GM23248 (cell line): ENCODE measurements around the gene LNX2. TPM values are rescaled to one million over a fixed set of nuclear protein-coding genes. Genes with fewer than 3 reads are reported as not detected.

Experiments used
- DNase-seq: peaks from one replicate; pipeline ENCODE4 v3.0.0-alpha.2; 2015
- H2AFZ ChIP-seq: fragments of 200-600 bp; sonication (generic); 2 replicates; pipeline ENCODE4 v1.6.1; 2016; ENCODE audit warnings: antibody characterized with exemption
- H3F3A ChIP-seq: fragments of 200-600 bp; sonication (generic); 2 replicates; pipeline ENCODE4 v1.6.1; 2016; ENCODE audit warnings: mild to moderate bottlenecking, antibody characterized with exemption, mixed run types; ENCODE audit not compliant: insufficient read depth
- H3K27ac ChIP-seq: fragments of 200-600 bp; sonication (generic); 2 replicates; pipeline ENCODE4 v1.5.1; 2016; ENCODE audit warnings: mild to moderate bottlenecking
- H3K27me3 ChIP-seq: fragments of 200-600 bp; sonication (generic); replicated peaks from 2 replicates; pipeline ENCODE4 v1.6.1; 2016; ENCODE audit warnings: mild to moderate bottlenecking; ENCODE audit not compliant: insufficient read depth
- H3K36me3 ChIP-seq: fragments of 200-600 bp; sonication (generic); 2 replicates; pipeline ENCODE4 v1.6.1; 2016; ENCODE audit warnings: low read depth, mild to moderate bottlenecking
- H3K4me1 ChIP-seq: fragments of 200-600 bp; sonication (generic); 2 replicates; pipeline ENCODE4 v1.6.1; 2016; ENCODE audit warnings: mild to moderate bottlenecking; ENCODE audit not compliant: insufficient read depth
- H3K4me2 ChIP-seq: fragments of 200-600 bp; sonication (generic); one replicate; pipeline ENCODE4 v1.6.1; 2016; ENCODE audit warnings: mild to moderate bottlenecking; ENCODE audit not compliant: unreplicated experiment
- H3K4me3 ChIP-seq: fragments of 200-600 bp; sonication (generic); 2 replicates; pipeline ENCODE4 v1.5.1; 2016; ENCODE audit warnings: mild to moderate bottlenecking
- H3K79me2 ChIP-seq: fragments of 200-600 bp; sonication (generic); 2 replicates; pipeline ENCODE4 v1.6.1; 2016; ENCODE audit warnings: mild to moderate bottlenecking; ENCODE audit not compliant: insufficient read depth
- H3K9ac ChIP-seq: fragments of 200-600 bp; sonication (generic); 2 replicates; pipeline ENCODE4 v1.6.1; 2016; ENCODE audit warnings: mild to moderate bottlenecking
- H3K9me2 ChIP-seq: fragments of 200-600 bp; sonication (generic); 2 replicates; pipeline ENCODE4 v1.6.1; 2016; ENCODE audit warnings: mixed run types, mild to moderate bottlenecking, moderate library complexity; ENCODE audit not compliant: insufficient read depth
- H3K9me3 ChIP-seq: fragments of 200-600 bp; sonication (generic); one replicate; pipeline ENCODE4 v1.6.1; 2017; ENCODE audit warnings: low read depth
- H4K20me1 ChIP-seq: fragments of 200-600 bp; sonication (generic); 2 replicates; pipeline ENCODE4 v1.6.0; 2016; ENCODE audit not compliant: insufficient read depth
- EZH2 ChIP-seq: fragments of 200-600 bp; sonication (generic); IDR thresholded peaks from 2 replicates; pipeline ENCODE4 v1.6.1; 2018; ENCODE audit warnings: antibody characterized with exemption, mild to moderate bottlenecking; ENCODE audit not compliant: insufficient read depth, poor library complexity, severe bottlenecking
- EZH2phosphoT487 ChIP-seq: fragments of 200-600 bp; sonication (generic); IDR thresholded peaks from 2 replicates; pipeline ENCODE4 v1.6.1; 2018; ENCODE audit warnings: antibody characterized with exemption, moderate library complexity, mild to moderate bottlenecking, low read depth; ENCODE audit not compliant: insufficient read depth
- WGBS, 2 experiments: methylation state at CpG; one replicate each; pipeline ENCODE4 v1.1.6; 2015 to 2017; ENCODE audit warnings: low lambda C conversion rate in 2 of 2, low coverage in 1 of 2; ENCODE audit errors: missing lambda C conversion rate in 2 of 2; 5-methylcytosine and 5-hydroxymethylcytosine counted together
- in situ Hi-C: fragments of 300-500 bp; cut with MboI; formaldehyde crosslinking; loops from 2 replicates; pipeline ENCODE4 v1.15.0; 2020
- polyA plus RNA-seq: library from polyadenylated mRNA; unstranded; fragments of >200 nt; fragmentation: Nextera tagmentation; extraction: Ambion mirVana; gene quantifications from 2 replicates; pipeline ENCODE4 v1.2.1, GENCODE V29; 2016
- total RNA-seq: library from RNA; depleted of rRNA; stranded (reverse); fragments of >200 nt; shearing (Covaris generic); gene quantifications from 2 replicates; pipeline ENCODE4 v1.2.3, GENCODE V29; 2014; rRNA removed

The LNX2 gene
- total and polyA plus RNA-seq, 2 experiments from 2014 or later: 2.0 to 2.6 TPM

- in situ Hi-C loops: no loop called here
- Histone ChIP-seq H3K79me2 (no peaks in the 10 kb centered on the region), H3F3A (no peaks in the 10 kb centered on the region), H3K4me2 (no peak overlapping the region), H3K4me3 (no peak overlapping the region), H3K27ac (no peak overlapping the region), H2AFZ (no peak overlapping the region), H3K27me3 (0 out of 2 replicates have a peak, but pooled peaks cover 3% of the 10 kb centered on the region), H3K36me3 (no peaks in the 10 kb centered on the region), H4K20me1 (no peaks in the 10 kb centered on the region), H3K9ac (no peak overlapping the region), H3K4me1 (no peaks in the 10 kb centered on the region), H3K9me2 (no peaks in the 10 kb centered on the region), H3K9me3 (no peaks in the 10 kb centered on the region)
- TF ChIP-seq EZH2 (no peak), EZH2phosphoT487 (no peak)
- 53 to 59% methylated on average over 10 of the region's 10 CpGs for WGBS, 2 experiments
- DNase-seq: no peak
Measured at GRCh38 chr13:27496536-27497273, 123.6 kb downstream of the LNX2 start.

- Histone ChIP-seq H3K9ac (no peak overlapping the region), H3K9me3 (no peaks in the 10 kb centered on the region), H3F3A (no peaks in the 10 kb centered on the region), H3K4me1 (no peaks in the 10 kb centered on the region), H3K79me2 (no peaks in the 10 kb centered on the region), H3K4me3 (no peak overlapping the region), H3K36me3 (no peaks in the 10 kb centered on the region), H3K9me2 (no peaks in the 10 kb centered on the region), H3K4me2 (no peak overlapping the region), H4K20me1 (no peaks in the 10 kb centered on the region), H2AFZ (no peak overlapping the region), H3K27me3 (0 out of 2 replicates have a peak, but pooled peaks cover 3% of the 10 kb centered on the region), H3K27ac (no peak overlapping the region)
- WGBS, 2 experiments: 26 to 34% methylated on average over 4 of the region's 4 CpGs
- in situ Hi-C loops: no loop called here
- no peak for TF ChIP-seq EZH2phosphoT487
- no peak for TF ChIP-seq EZH2
- no peak for DNase-seq
Measured at GRCh38 chr13:27496006-27496405, 124.3 kb downstream of the LNX2 start.

Other genes starting within 250 kb of the LNX2 start
- gene GTF3A, start 195.9 kb downstream of the LNX2 start, total RNA-seq: 59.9 and 86.2 TPM in 2 replicates
- 163 TPM in 2 replicates for gene GTF3A, start 195.9 kb downstream of the LNX2 start, polyA plus RNA-seq
- gene MTIF3, start 170.0 kb downstream of the LNX2 start, total RNA-seq: 38.2 and 40.7 TPM in 2 replicates
- gene MTIF3, start 170.0 kb downstream of the LNX2 start, polyA plus RNA-seq: 64.0 and 66.5 TPM in 2 replicates
- gene POLR1D, start 1.4 kb upstream of the LNX2 start, total RNA-seq: 51.1 and 53.0 TPM in 2 replicates
- 60.2 and 66.8 TPM in 2 replicates for gene POLR1D, start 1.4 kb upstream of the LNX2 start, polyA plus RNA-seq
- not detected in 2 replicates for gene GSX1, start 172.0 kb upstream of the LNX2 start, total RNA-seq
- gene GSX1, start 172.0 kb upstream of the LNX2 start, polyA plus RNA-seq: not detected in 2 replicates